Upper lobe of left lung (tissue), 6 donors: ENCODE data around the gene CCSAP. TPM values are rescaled to one million over a fixed set of nuclear protein-coding genes. Genes with fewer than 3 reads are reported as not detected.

Experiments
- ATAC-seq, 2 donors: fragments of 200-7000 bp; cut with Tn5 transposase; one replicate each; pipeline ENCODE4 v1.9.1; 2022; ENCODE audit warnings: mild to moderate bottlenecking in 2 of 2, moderate library complexity in 2 of 2; ENCODE audit not compliant: low FRiP score in 2 of 2
- DNase-seq, 2 donors: peaks; one replicate each; pipeline ENCODE4 v3.0.0-alpha.2; 2019 to 2020
- H3K27ac ChIP-seq, 4 donors: fragments of 200-600 bp; sonication (generic); one replicate each; pipeline ENCODE4 v1.5.1; 2016 to 2019
- H3K27me3 ChIP-seq, 4 donors: fragments of 200-600 bp; sonication (generic); one replicate each; pipeline ENCODE4 v1.5.1; 2017 to 2019
- H3K36me3 ChIP-seq, 4 donors: fragments of 200-600 bp; sonication (generic); one replicate each; pipeline ENCODE4 v1.5.1; 2016 to 2019
- H3K4me1 ChIP-seq, 4 donors: fragments of 200-600 bp; sonication (generic); one replicate each; pipeline ENCODE4 v1.5.1; 2018 to 2019
- H3K4me3 ChIP-seq, 4 donors: fragments of 200-600 bp; sonication (generic); one replicate each; pipeline ENCODE4 v1.5.1; 2017 to 2019; ENCODE audit warnings: mild to moderate bottlenecking in 2 of 4, moderate library complexity in 1 of 4
- H3K9me3 ChIP-seq, 4 donors: fragments of 200-600 bp; sonication (generic); one replicate each; pipeline ENCODE4 v1.5.1; 2018 to 2019
- CTCF ChIP-seq, 6 experiments: fragments of 450-650 bp in 4 of 6; fragments of 200-600 bp in 2 of 6; sonication (generic) in 2 of 6; IDR thresholded peaks; one replicate each; pipeline ENCODE4 v1.5.1; 2016 to 2019; ENCODE audit warnings: antibody characterized with exemption in 6 of 6
- EP300 ChIP-seq, 4 donors: sonication (generic); formaldehyde crosslinking; IDR thresholded peaks; one replicate each; pipeline ENCODE4 v1.5.1; 2017; ENCODE audit warnings: antibody characterized with exemption in 4 of 4, control low read depth in 2 of 4
- POLR2A ChIP-seq, 4 donors: fragments of 450-650 bp; IDR thresholded peaks; one replicate each; pipeline ENCODE4 v1.5.1; 2016 to 2017; ENCODE audit warnings: antibody characterized with exemption in 4 of 4, mild to moderate bottlenecking in 2 of 4
- POLR2AphosphoS5 ChIP-seq, 2 donors: sonication (generic); formaldehyde crosslinking; IDR thresholded peaks; one replicate each; pipeline ENCODE4 v1.5.1; 2017; ENCODE audit warnings: antibody characterized with exemption in 2 of 2
- WGBS, 2 donors: methylation state at CpG; one replicate each; pipeline ENCODE4 v1.1.5; 2017 to 2018; 5-methylcytosine and 5-hydroxymethylcytosine counted together
- total RNA-seq, 6 donors: library from RNA; depleted of rRNA in 4 of 6; stranded (reverse); fragments of >200 nt in 4 of 6; gene quantifications; one replicate each; pipeline versions ENCODE4 v1.1.0 to v1.2.1, GENCODE V29; 2016 to 2021
- donor health status: DM: no; HTN: no; CAD: no; lungs with moderate emphysema.
- donor health status: DM: no; HTN: yes; CAD: no; lungs with severe emphysema.

CCSAP gene
- total RNA-seq, 6 donors from 2014 or later = 4.9 to 11.2 (median 7.1) TPM

GRCh38 chr1:229355661-229356060 is 12.8 kb upstream of the CCSAP start:
- TF ChIP-seq CTCF (IDR thresholded peaks at IDR 0.05) (no peak), POLR2AphosphoS5 (IDR thresholded peaks at IDR 0.05) (no peak), EP300 (IDR thresholded peaks at IDR 0.05) (no peak), POLR2A (IDR thresholded peaks at IDR 0.05) (no peak)
- no peak overlapping the region for H3K27ac ChIP-seq
- H3K36me3 ChIP-seq = no peaks in the 10 kb centered on the region
- H3K4me3 ChIP-seq = no peak overlapping the region
- ATAC-seq (no peak), DNase-seq (no peak)
- no peaks in the 10 kb centered on the region for H3K27me3 ChIP-seq
- peaks cover 4 to 8% (median 6%) of the 10 kb centered on the region in 4 donors for H3K9me3 ChIP-seq
- no peaks in the 10 kb centered on the region for H3K4me1 ChIP-seq

- no peak for ATAC-seq
- Histone ChIP-seq H3K9me3 (peaks cover 4 to 8% (median 6%) of the 10 kb centered on the region in 4 donors), H3K27me3 (no peaks in the 10 kb centered on the region)
These were observed 11.4 kb upstream of the CCSAP start for GRCh38 chr1:229354226-229354625.

DNA sequence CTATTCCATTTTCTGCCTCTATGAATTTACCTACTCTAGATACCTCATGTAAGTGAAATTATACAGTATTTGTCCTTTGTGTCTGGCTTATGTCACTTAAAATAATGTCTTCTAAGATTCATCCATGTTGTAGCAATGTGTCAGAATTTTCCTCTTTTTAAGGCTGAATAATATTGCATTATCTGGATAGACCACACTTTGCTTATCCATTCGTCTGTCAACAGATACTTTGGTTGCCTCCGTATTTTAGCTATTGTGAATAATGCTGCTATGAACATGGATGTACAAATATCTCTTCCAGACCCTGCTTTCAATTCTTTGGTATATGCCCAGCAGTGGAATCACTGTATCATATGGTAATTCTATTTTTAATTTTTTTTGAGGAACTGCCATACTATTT is 10.1 kb upstream of the CCSAP start:
- H3K9me3 ChIP-seq = peaks cover 4 to 8% (median 6%) of the 10 kb centered on the region in 4 donors
- WGBS, 2 donors = 75 to 79% methylated on average over 2 of the region's 2 CpGs

More at GRCh38 chr1:229354226-229354625, 11.4 kb upstream of the CCSAP start:
- TF ChIP-seq POLR2A (IDR thresholded peaks at IDR 0.05) = no peak
- no peak for TF ChIP-seq CTCF (IDR thresholded peaks at IDR 0.05)
- TF ChIP-seq EP300 (IDR thresholded peaks at IDR 0.05) = no peak
- TF ChIP-seq POLR2AphosphoS5 (IDR thresholded peaks at IDR 0.05) = no peak
- DNase-seq = no peak
- no peak overlapping the region for H3K27ac ChIP-seq
- no peak overlapping the region for H3K4me3 ChIP-seq
- H3K4me1 ChIP-seq = no peaks in the 10 kb centered on the region
- no peaks in the 10 kb centered on the region for H3K36me3 ChIP-seq

GRCh38 chr1:229349463-229350385 is 6.9 kb upstream of the CCSAP start:
- ATAC-seq (no peak), DNase-seq (no peak)
- Histone ChIP-seq H3K36me3 (no peaks in the 10 kb centered on the region), H3K27me3 (no peaks in the 10 kb centered on the region), H3K27ac (no peak overlapping the region), H3K4me1 (no peaks in the 10 kb centered on the region), H3K9me3 (peaks cover 4 to 8% (median 6%) of the 10 kb centered on the region in 4 donors), H3K4me3 (no peak overlapping the region)
- WGBS, 2 donors = 76 to 88% methylated on average over 8 of the region's 8 CpGs
- TF ChIP-seq POLR2A (IDR thresholded peaks at IDR 0.05) (no peak), EP300 (IDR thresholded peaks at IDR 0.05) (no peak), POLR2AphosphoS5 (IDR thresholded peaks at IDR 0.05) (no peak), CTCF (IDR thresholded peaks at IDR 0.05) (no peak)

More for the DNA sequence above, 10.1 kb upstream of the CCSAP start:
- Histone ChIP-seq H3K36me3 (no peaks in the 10 kb centered on the region), H3K27me3 (no peaks in the 10 kb centered on the region), H3K4me1 (no peaks in the 10 kb centered on the region), H3K4me3 (no peak overlapping the region), H3K27ac (no peak overlapping the region)
- TF ChIP-seq POLR2A (IDR thresholded peaks at IDR 0.05) = no peak
- ATAC-seq (no peak), DNase-seq (no peak)

GRCh38 chr1:229347528-229347927 is 4.7 kb upstream of the CCSAP start:
- Histone ChIP-seq H3K4me3 (no peak overlapping the region), H3K36me3 (no peaks in the 10 kb centered on the region), H3K4me1 (peaks cover 0 to 12% (median 7%) of the 10 kb centered on the region in 4 donors), H3K27me3 (no peaks in the 10 kb centered on the region), H3K27ac (no peak overlapping the region), H3K9me3 (no peaks in the 10 kb centered on the region)
- ATAC-seq (no peak), DNase-seq (no peak)
- no peak for TF ChIP-seq EP300 (IDR thresholded peaks at IDR 0.05)
- no peak for TF ChIP-seq CTCF (IDR thresholded peaks at IDR 0.05)
- no peak for TF ChIP-seq POLR2AphosphoS5 (IDR thresholded peaks at IDR 0.05)
- no peak for TF ChIP-seq POLR2A (IDR thresholded peaks at IDR 0.05)
- WGBS, 2 donors = 48 to 62% methylated on average over 3 of the region's 3 CpGs
